ENCODE measurements around the gene ARTN.

Gene ARTN

GRCh38 chr1:43934986-43935324 lies 1.4 kb downstream of the ARTN start:
- no peak overlapping the region for H3K18ac ChIP-seq (ENCODE audit: low read length)
- peak overlapping the region; percentile 26 for H3K9ac ChIP-seq (ENCODE audit: low read length)
- no peak for DNase-seq
- H3K27ac ChIP-seq (ENCODE audit: low read depth, low read length) = no peak overlapping the region
- H3K4me3 ChIP-seq (ENCODE audit: low read length) = no peak overlapping the region
- H2BK15ac ChIP-seq (replicated peaks; ENCODE audit: low read depth) = no peak overlapping the region
- no peak overlapping the region for H4K8ac ChIP-seq (ENCODE audit: low read depth, low read length)
- peak overlapping the region; percentile 15 for H2BK5ac ChIP-seq (ENCODE audit: low read length)
- H3K4me1 ChIP-seq (ENCODE audit: control insufficient read depth, low read depth, low read length) = peaks cover 8% of the 10 kb centered on the region
- no peak overlapping the region for H3K4ac ChIP-seq (ENCODE audit: low read depth, low read length)
- no peak overlapping the region for H2BK120ac ChIP-seq (ENCODE audit: low read depth, low read length)
- no peaks in the 10 kb centered on the region for H3K79me1 ChIP-seq (ENCODE audit: low read length)
- H3K27me3 ChIP-seq (ENCODE audit: insufficient read depth, low read length, poor library complexity) = no peaks in the 10 kb centered on the region
- H3K4me2 ChIP-seq (ENCODE audit: low read length) = no peak overlapping the region
- H3K23ac ChIP-seq (ENCODE audit: low read length) = no peak overlapping the region
- no CpG with 5 or more reads among the region's 5 CpGs for WGBS (ENCODE audit: extremely low coverage, insufficient coverage, low lambda C conversion rate)
- H4K5ac ChIP-seq (ENCODE audit: low read length) = no peak overlapping the region
- H3K36me3 ChIP-seq (ENCODE audit: control insufficient read depth, insufficient read depth, low read length) = no peaks in the 10 kb centered on the region
- H3K56ac ChIP-seq (ENCODE audit: low read length) = peak overlapping the region; percentile 69
- peak overlapping the region; percentile 62 for H2AK5ac ChIP-seq (ENCODE audit: low read length)
- no peaks in the 10 kb centered on the region for H3K79me2 ChIP-seq (ENCODE audit: control insufficient read depth, insufficient read depth, low read length)

GRCh38 chr1:43935711-43936427 lies 2.3 kb downstream of the ARTN start:
- H2AK5ac ChIP-seq (ENCODE audit: low read length) = no peak overlapping the region
- peak overlapping the region; percentile 8 for H3K27ac ChIP-seq (ENCODE audit: low read depth, low read length)
- H3K9ac ChIP-seq (ENCODE audit: low read length) = peak overlapping the region; percentile 82
- H3K4me3 ChIP-seq (ENCODE audit: low read length) = peak overlapping the region; percentile 38
- peak overlapping the region; percentile 79 for H3K4me2 ChIP-seq (ENCODE audit: low read length)
- no peaks in the 10 kb centered on the region for H3K79me2 ChIP-seq (ENCODE audit: control insufficient read depth, insufficient read depth, low read length)
- no peak overlapping the region for H2BK5ac ChIP-seq (ENCODE audit: low read length)
- no peaks in the 10 kb centered on the region for H3K27me3 ChIP-seq (ENCODE audit: insufficient read depth, low read length, poor library complexity)
- no peak overlapping the region for H2BK120ac ChIP-seq (ENCODE audit: low read depth, low read length)
- no peak overlapping the region for H4K5ac ChIP-seq (ENCODE audit: low read length)
- H3K18ac ChIP-seq (ENCODE audit: low read length) = peak overlapping the region; percentile 33
- no peak overlapping the region for H4K8ac ChIP-seq (ENCODE audit: low read depth, low read length)
- no peak overlapping the region for H3K4ac ChIP-seq (ENCODE audit: low read depth, low read length)
- H2BK15ac ChIP-seq (replicated peaks; ENCODE audit: low read depth) = no peak overlapping the region
- peak; percentile 67 for DNase-seq
- H3K36me3 ChIP-seq (ENCODE audit: control insufficient read depth, insufficient read depth, low read length) = no peaks in the 10 kb centered on the region
- no peaks in the 10 kb centered on the region for H3K79me1 ChIP-seq (ENCODE audit: low read length)
- H3K4me1 ChIP-seq (ENCODE audit: control insufficient read depth, low read depth, low read length) = peaks cover 8% of the 10 kb centered on the region
- H3K56ac ChIP-seq (ENCODE audit: low read length) = peak overlapping the region; percentile 91
- no peak overlapping the region for H3K23ac ChIP-seq (ENCODE audit: low read length)
- WGBS (ENCODE audit: extremely low coverage, insufficient coverage, low lambda C conversion rate) = no CpG with 5 or more reads among the region's 48 CpGs

- H3K9ac ChIP-seq (ENCODE audit: low read length) = peak overlapping the region; percentile 82
- H3K4me3 ChIP-seq (ENCODE audit: low read length) = peak overlapping the region; percentile 38
- WGBS (ENCODE audit: extremely low coverage, insufficient coverage, low lambda C conversion rate) = no CpG with 5 or more reads among the region's 56 CpGs
- H3K56ac ChIP-seq (ENCODE audit: low read length) = peak overlapping the region; percentile 91
- H3K27ac ChIP-seq (ENCODE audit: low read depth, low read length) = peak overlapping the region; percentile 8
- H3K27me3 ChIP-seq (ENCODE audit: insufficient read depth, low read length, poor library complexity) = no peaks in the 10 kb centered on the region
- no peaks in the 10 kb centered on the region for H3K79me2 ChIP-seq (ENCODE audit: control insufficient read depth, insufficient read depth, low read length)
- peak overlapping the region; percentile 76 for H3K23ac ChIP-seq (ENCODE audit: low read length)
- H4K8ac ChIP-seq (ENCODE audit: low read depth, low read length) = no peak overlapping the region
- H3K4me2 ChIP-seq (ENCODE audit: low read length) = peak overlapping the region; percentile 79
- DNase-seq = peak; percentile 88
- no peak overlapping the region for H4K5ac ChIP-seq (ENCODE audit: low read length)
- H3K79me1 ChIP-seq (ENCODE audit: low read length) = no peaks in the 10 kb centered on the region
- no peak overlapping the region for H2BK15ac ChIP-seq (replicated peaks; ENCODE audit: low read depth)
- H2BK120ac ChIP-seq (ENCODE audit: low read depth, low read length) = no peak overlapping the region
- no peak overlapping the region for H3K4ac ChIP-seq (ENCODE audit: low read depth, low read length)
- H2BK5ac ChIP-seq (ENCODE audit: low read length) = no peak overlapping the region
- H3K4me1 ChIP-seq (ENCODE audit: control insufficient read depth, low read depth, low read length) = peaks cover 8% of the 10 kb centered on the region
- H2AK5ac ChIP-seq (ENCODE audit: low read length) = no peak overlapping the region
- H3K18ac ChIP-seq (ENCODE audit: low read length) = peak overlapping the region; percentile 33
- no peaks in the 10 kb centered on the region for H3K36me3 ChIP-seq (ENCODE audit: control insufficient read depth, insufficient read depth, low read length)
Observed at GRCh38 chr1:43936431-43937151, 3.0 kb downstream of the ARTN start.

GRCh38 chr1:43937179-43937865 lies 3.7 kb downstream of the ARTN start:
- no peak overlapping the region for H3K4me3 ChIP-seq (ENCODE audit: low read length)
- no peak overlapping the region for H4K8ac ChIP-seq (ENCODE audit: low read depth, low read length)
- H4K5ac ChIP-seq (ENCODE audit: low read length) = no peak overlapping the region
- no peaks in the 10 kb centered on the region for H3K79me2 ChIP-seq (ENCODE audit: control insufficient read depth, insufficient read depth, low read length)
- DNase-seq = no peak
- peaks cover 8% of the 10 kb centered on the region for H3K4me1 ChIP-seq (ENCODE audit: control insufficient read depth, low read depth, low read length)
- H3K4ac ChIP-seq (ENCODE audit: low read depth, low read length) = no peak overlapping the region
- H3K27ac ChIP-seq (ENCODE audit: low read depth, low read length) = no peak overlapping the region
- no peak overlapping the region for H2BK5ac ChIP-seq (ENCODE audit: low read length)
- no peaks in the 10 kb centered on the region for H3K36me3 ChIP-seq (ENCODE audit: control insufficient read depth, insufficient read depth, low read length)
- no peak overlapping the region for H3K23ac ChIP-seq (ENCODE audit: low read length)
- H3K56ac ChIP-seq (ENCODE audit: low read length) = no peak overlapping the region
- H2BK15ac ChIP-seq (replicated peaks; ENCODE audit: low read depth) = no peak overlapping the region
- WGBS (ENCODE audit: extremely low coverage, insufficient coverage, low lambda C conversion rate) = no CpG with 5 or more reads among the region's 8 CpGs
- no peak overlapping the region for H3K9ac ChIP-seq (ENCODE audit: low read length)
- no peaks in the 10 kb centered on the region for H3K79me1 ChIP-seq (ENCODE audit: low read length)
- H2BK120ac ChIP-seq (ENCODE audit: low read depth, low read length) = no peak overlapping the region
- H3K18ac ChIP-seq (ENCODE audit: low read length) = no peak overlapping the region
- no peak overlapping the region for H2AK5ac ChIP-seq (ENCODE audit: low read length)
- H3K27me3 ChIP-seq (ENCODE audit: insufficient read depth, low read length, poor library complexity) = no peaks in the 10 kb centered on the region
- H3K4me2 ChIP-seq (ENCODE audit: low read length) = no peak overlapping the region

GRCh38 chr1:43938383-43938782 lies 4.8 kb downstream of the ARTN start:
- H3K9ac ChIP-seq (ENCODE audit: low read length) = no peak overlapping the region
- H2AK5ac ChIP-seq (ENCODE audit: low read length) = no peak overlapping the region
- no peak overlapping the region for H3K4ac ChIP-seq (ENCODE audit: low read depth, low read length)
- no peaks in the 10 kb centered on the region for H3K79me2 ChIP-seq (ENCODE audit: control insufficient read depth, insufficient read depth, low read length)
- H3K4me2 ChIP-seq (ENCODE audit: low read length) = no peak overlapping the region
- no peak overlapping the region for H4K5ac ChIP-seq (ENCODE audit: low read length)
- H3K27me3 ChIP-seq (ENCODE audit: insufficient read depth, low read length, poor library complexity) = no peaks in the 10 kb centered on the region
- no peak overlapping the region for H3K56ac ChIP-seq (ENCODE audit: low read length)
- no peak overlapping the region for H3K23ac ChIP-seq (ENCODE audit: low read length)
- H2BK5ac ChIP-seq (ENCODE audit: low read length) = no peak overlapping the region
- DNase-seq = no peak
- H3K27ac ChIP-seq (ENCODE audit: low read depth, low read length) = no peak overlapping the region
- H3K18ac ChIP-seq (ENCODE audit: low read length) = no peak overlapping the region
- H3K4me3 ChIP-seq (ENCODE audit: low read length) = no peak overlapping the region
- H3K4me1 ChIP-seq (ENCODE audit: control insufficient read depth, low read depth, low read length) = peaks cover 7% of the 10 kb centered on the region
- no peak overlapping the region for H4K8ac ChIP-seq (ENCODE audit: low read depth, low read length)
- no peaks in the 10 kb centered on the region for H3K79me1 ChIP-seq (ENCODE audit: low read length)
- no CpG with 5 or more reads among the region's 10 CpGs for WGBS (ENCODE audit: extremely low coverage, insufficient coverage, low lambda C conversion rate)
- H3K36me3 ChIP-seq (ENCODE audit: control insufficient read depth, insufficient read depth, low read length) = no peaks in the 10 kb centered on the region
- H2BK15ac ChIP-seq (replicated peaks; ENCODE audit: low read depth) = no peak overlapping the region
- no peak overlapping the region for H2BK120ac ChIP-seq (ENCODE audit: low read depth, low read length)
